Heart left ventricle (tissue), 13 donors: ENCODE data around the gene ATL2.

ENCODE experiments used
- POLR2A ChIP-seq, 2 donors: fragments of 450-650 bp; IDR thresholded peaks; one replicate each; pipeline ENCODE4 v1.6.1; 2017; ENCODE audit warnings: antibody characterized with exemption in 2 of 2, mild to moderate bottlenecking in 2 of 2, moderate library complexity in 2 of 2
- TF ChIP-seq, protein P1 (sequence below), 12 donors: fragments of 200-600 bp; sonication (generic) in 4 of 12; IDR thresholded peaks; one replicate each; pipeline versions ENCODE4 v1.5.0 to v1.8.0; 2018 to 2022; ENCODE audit warnings: antibody characterized with exemption in 12 of 12, mild to moderate bottlenecking in 5 of 12
- donor health status: ischemic (EF 13 %, LVEDD 7.1; RV severe dilation, severe dysfunction).
- donor health status: DM: no; HTN: yes; CAD: no.
- donor health status: DM: no; HTN: no; CAD: no.
- donor health status: ischemic (EF 25% LVEDD 6.9; RV normal size, moderate dysfunction).
- donor health status: ischemic (EF 25% LVEDD 5.7; RV mildly dilated, moderate dysfunction).
- donor health status: ischemic (EF 35%, LVEDD 5.7; RV mildly dilated, moderate dysfunction).
- donor health status: nonischemic (EF 11% LVEDD 7.7; RV severe dilation, severe dysfunction).
- donor health status: DM: yes; HTN: yes; CAD: no.
- donor health status: PGD.
- donor health status: ischemic (EF 29% LVEDD 5.4; RV normal size, mild dysfunction).
- donor health status: nonischemic (EF 23%, LVEDD 6.1; RV moderate dilation, normal function).

DNA sequence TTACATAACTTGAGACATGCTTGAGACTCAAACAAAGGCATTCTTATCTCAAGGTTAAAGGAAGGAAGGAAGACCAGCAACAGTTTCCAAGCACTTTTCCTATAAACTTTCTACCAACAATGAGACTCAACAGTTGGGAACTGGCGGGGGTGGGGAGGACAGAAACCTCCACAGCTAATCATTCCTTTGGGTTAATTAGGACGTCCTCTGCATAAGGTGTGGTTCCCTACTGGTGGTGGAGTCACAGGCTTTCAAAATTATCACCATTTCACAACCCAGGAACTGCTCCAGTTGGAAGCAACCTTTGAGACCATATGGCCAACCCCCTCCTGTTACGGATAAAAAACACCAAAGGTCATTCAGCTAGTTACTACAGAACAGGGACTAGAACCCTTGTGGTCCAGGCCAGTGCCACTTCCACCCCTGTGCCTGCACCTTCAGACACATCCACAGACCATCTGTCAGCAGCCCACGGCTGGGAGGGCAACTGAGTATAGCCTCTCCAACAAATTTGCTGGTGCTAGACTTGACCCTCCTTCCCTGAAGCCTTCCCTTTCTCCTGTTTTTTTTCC, 30.1 kb upstream of the ATL2 start:
- TF ChIP-seq, protein P1, sequence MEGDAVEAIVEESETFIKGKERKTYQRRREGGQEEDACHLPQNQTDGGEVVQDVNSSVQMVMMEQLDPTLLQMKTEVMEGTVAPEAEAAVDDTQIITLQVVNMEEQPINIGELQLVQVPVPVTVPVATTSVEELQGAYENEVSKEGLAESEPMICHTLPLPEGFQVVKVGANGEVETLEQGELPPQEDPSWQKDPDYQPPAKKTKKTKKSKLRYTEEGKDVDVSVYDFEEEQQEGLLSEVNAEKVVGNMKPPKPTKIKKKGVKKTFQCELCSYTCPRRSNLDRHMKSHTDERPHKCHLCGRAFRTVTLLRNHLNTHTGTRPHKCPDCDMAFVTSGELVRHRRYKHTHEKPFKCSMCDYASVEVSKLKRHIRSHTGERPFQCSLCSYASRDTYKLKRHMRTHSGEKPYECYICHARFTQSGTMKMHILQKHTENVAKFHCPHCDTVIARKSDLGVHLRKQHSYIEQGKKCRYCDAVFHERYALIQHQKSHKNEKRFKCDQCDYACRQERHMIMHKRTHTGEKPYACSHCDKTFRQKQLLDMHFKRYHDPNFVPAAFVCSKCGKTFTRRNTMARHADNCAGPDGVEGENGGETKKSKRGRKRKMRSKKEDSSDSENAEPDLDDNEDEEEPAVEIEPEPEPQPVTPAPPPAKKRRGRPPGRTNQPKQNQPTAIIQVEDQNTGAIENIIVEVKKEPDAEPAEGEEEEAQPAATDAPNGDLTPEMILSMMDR (IDR thresholded peaks at IDR 0.05) = no peak
- TF ChIP-seq POLR2A (IDR thresholded peaks at IDR 0.05) = no peak
